Measurements from ENCODE around the gene SSC4D.
A peak's percentile ranks its signal among the peaks of the same experiment; 100 is the strongest.

- TF ChIP-seq CTCF (IDR thresholded peaks at IDR 0.05) (peak in 2 of 3 experiments; percentile 65 to 82), POLR2A (IDR thresholded peaks at IDR 0.05) (no peak)
Observed at GRCh38 chr7:76359111-76359977, 50.2 kb downstream of the SSC4D start.

All from vagina (tissue), 2 donors.